Astrocyte (in vitro differentiated cells and primary cell): ENCODE results near the gene TRPM3.

Source experiments
- CTCF ChIP-seq: IDR thresholded peaks from 2 replicates; pipeline ENCODE4 v1.5.1; 2011; ENCODE audit warnings: low read depth, mild to moderate bottlenecking, inconsistent platforms, low read length, moderate library complexity; ENCODE audit not compliant: insufficient read depth
- EZH2 ChIP-seq: IDR thresholded peaks from 2 replicates; pipeline ENCODE4 v1.6.1; 2012; ENCODE audit warnings: mild to moderate bottlenecking, low read length, inconsistent platforms; ENCODE audit not compliant: insufficient read depth

- no peak for TF ChIP-seq CTCF
- TF ChIP-seq EZH2 = no peak
Observed at GRCh38 chr9:70861797-70862196, 259.6 kb downstream of the TRPM3 start.
